ENCODE data around the gene ARSH. TPM values are rescaled to one million over a fixed set of nuclear protein-coding genes. Genes with fewer than 3 reads are reported as not detected.

ARSH gene
- total and polyA plus RNA-seq, 9 of the 15 experiments (the other 6 are each of a cell fraction or from before 2014, with no cell fraction given) = not detected

GRCh38 chrX:2967998-2968909 is 38.1 kb upstream of the ARSH start (continued):
- no peak for TF ChIP-seq ARID4B (CRISPR knock-in tag; IDR thresholded peaks at IDR 0.05)
- TF ChIP-seq CHD1 (IDR thresholded peaks at IDR 0.05; ENCODE audit: low read length) = no peak
- no peak for TF ChIP-seq RHOXF2B (CRISPR knock-in tag; conservative IDR thresholded peaks at IDR 0.05)
- no peak for TF ChIP-seq HNRNPUL1 (IDR thresholded peaks at IDR 0.05; ENCODE audit: low read length)
- no peak for TF ChIP-seq ZNF277 (CRISPR knock-in tag; IDR thresholded peaks at IDR 0.05; ENCODE audit: borderline replicate concordance)
- TF ChIP-seq ATF2 (CRISPR knock-in tag; IDR thresholded peaks at IDR 0.05) = no peak
- no peak for TF ChIP-seq ZNF174 (CRISPR knock-in tag; IDR thresholded peaks at IDR 0.05)
- no peak for TF ChIP-seq NFXL1 (CRISPR knock-in tag; IDR thresholded peaks at IDR 0.05)
- no peak for TF ChIP-seq PHB (CRISPR knock-in tag; IDR thresholded peaks at IDR 0.05)

Measured in K562 (cell line).